H1 (cell line): ENCODE data around the gene ACTA2. TPM values are rescaled to one million over a fixed set of nuclear protein-coding genes. Genes with fewer than 3 reads are reported as not detected.

Experiments
- CREB1 ChIP-seq: IDR thresholded peaks from 2 replicates; pipeline ENCODE4 v1.6.1; 2012; ENCODE audit warnings: inconsistent platforms
- GABPA ChIP-seq: IDR thresholded peaks from 2 replicates; pipeline ENCODE4 v1.6.1; 2011; ENCODE audit warnings: mild to moderate bottlenecking, low read length, moderate library complexity, borderline replicate concordance; ENCODE audit not compliant: insufficient read depth
- KDM5A ChIP-seq: fragments of 200-600 bp; IDR thresholded peaks from 2 replicates; pipeline ENCODE4 v1.7.1; 2012; ENCODE audit warnings: mild to moderate bottlenecking, low read length, inconsistent platforms, mixed read lengths
- SAP30 ChIP-seq: fragments of 300-600 bp; sonication (generic); IDR thresholded peaks from 2 replicates; pipeline ENCODE4 v1.7.1; 2012; ENCODE audit warnings: low read length, moderate library complexity, mild to moderate bottlenecking, inconsistent platforms; ENCODE audit not compliant: insufficient read depth, insufficient replicate concordance
- TAF7 ChIP-seq: optimal IDR thresholded peaks from 2 replicates; pipeline ENCODE3; 2011; ENCODE audit warnings: low read depth, mild to moderate bottlenecking, inconsistent platforms, low read length, moderate library complexity, borderline replicate concordance
- polyA plus RNA-seq, 7 experiments: library from polyadenylated mRNA; depleted of rRNA in 3 of 7; stranded (reverse) in 5 of 7; unstranded in 2 of 7; fragments of >200 nt in 5 of 7; fragments of 200-250 nt in 2 of 7; gene quantifications; 1 replicate in 5 of 7; 2 replicates in 1 of 7; 4 replicates in 1 of 7; pipeline versions ENCODE4 v1.2.1 to v1.2.3, GENCODE V29; 2011 to 2013; ENCODE audit warnings: missing spikeins in 2 of 7, mixed read lengths in 2 of 7
- total RNA-seq: library from RNA; stranded (reverse); fragmentation: NEBNext Ultra II Directional; extraction: Animal tissue kit (Norgen Biotek cat#: 25700); gene quantifications from 2 replicates; pipeline ENCODE4 v1.2.1, GENCODE V29; 2021

The ACTA2 gene
- total and polyA plus RNA-seq, 2 of the 8 experiments (the other 6 are each of a cell fraction or from before 2014, with no cell fraction given), result 3.5 to 8.9 TPM

DNA sequence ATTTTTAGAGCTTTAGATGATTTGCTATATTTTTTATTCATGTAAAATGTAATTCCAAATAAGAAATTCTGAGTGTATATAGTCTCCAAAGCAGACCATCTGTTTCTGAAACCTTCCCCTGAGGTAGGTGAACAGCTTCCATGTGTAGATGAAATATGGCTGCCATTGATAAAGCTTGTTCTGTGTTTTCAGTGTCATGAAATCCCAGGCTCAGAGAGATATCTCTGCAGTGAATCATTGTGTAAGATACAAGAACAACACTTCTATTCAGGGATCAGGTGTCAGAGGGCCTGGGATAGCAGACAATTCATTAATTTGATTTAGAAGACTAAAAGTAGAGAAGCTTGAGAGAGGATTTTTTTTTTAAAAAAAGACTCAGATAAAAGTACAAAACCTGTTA lies 29.1 kb downstream of the ACTA2 start (continued):
- TF ChIP-seq SAP30 (no peak), CREB1 (no peak), TAF7 (no peak), KDM5A (no peak), GABPA (no peak)
